Mucosa of descending colon (tissue), 3 donors: ENCODE results near the gene SLC13A5. TPM values are rescaled to one million over a fixed set of nuclear protein-coding genes. Genes with fewer than 3 reads are reported as not detected.

Source experiments
- ATAC-seq: fragments of 200-7000 bp; cut with Tn5 transposase; one replicate; pipeline ENCODE4 v1.9.1; 2020; ENCODE audit warnings: mild to moderate bottlenecking, moderate library complexity
- DNase-seq, 3 donors: peaks; one replicate each; pipeline ENCODE4 v3.0.0-alpha.2; 2020
- H3K36me3 ChIP-seq: fragments of 200-600 bp; one replicate; pipeline ENCODE4 v1.8.0; 2021; ENCODE audit warnings: low read depth, mild to moderate bottlenecking
- H3K4me1 ChIP-seq: fragments of 200-600 bp; one replicate; pipeline ENCODE4 v1.8.0; 2021; ENCODE audit warnings: low read depth, mild to moderate bottlenecking
- H3K4me3 ChIP-seq: fragments of 200-600 bp; one replicate; pipeline ENCODE4 v1.8.0; 2021; ENCODE audit warnings: mild to moderate bottlenecking
- H3K9me3 ChIP-seq: fragments of 200-600 bp; one replicate; pipeline ENCODE4 v1.8.0; 2021; ENCODE audit warnings: mild to moderate bottlenecking
- intact Hi-C, 2 donors: fragments of 100-400 bp; cut with DNase I in 1 of 2; cut with micrococcal nuclease in 1 of 2; formaldehyde crosslinking; loops; one replicate each; pipeline versions ENCODE4 v1.11.0 to v1.11.1; 2022; cut with DNase I, micrococcal nuclease
- total RNA-seq, 3 donors: library from RNA; stranded (reverse); fragmentation: NEBNext Ultra II Directional in 2 of 3; extraction: Animal tissue kit (Norgen Biotek cat#: 25700) in 2 of 3; gene quantifications; one replicate each; pipeline versions ENCODE4 v1.2.1 to v1.2.4, GENCODE V29; 2021 to 2023
- TF ChIP-seq, protein P1 (sequence below): fragments of 200-600 bp; IDR thresholded peaks from one replicate; pipeline ENCODE4 v1.8.0; 2022; ENCODE audit warnings: antibody characterized with exemption, mild to moderate bottlenecking
- donor health status: DM: no; HTN: no; CAD: no; lungs with moderate emphysema.
- donor health status: DM: no; HTN: no; CAD: no.
- donor health status: DM: no; HTN: yes; CAD: no.

The SLC13A5 gene
- total RNA-seq, 3 donors from 2014 or later: not detected

DNA sequence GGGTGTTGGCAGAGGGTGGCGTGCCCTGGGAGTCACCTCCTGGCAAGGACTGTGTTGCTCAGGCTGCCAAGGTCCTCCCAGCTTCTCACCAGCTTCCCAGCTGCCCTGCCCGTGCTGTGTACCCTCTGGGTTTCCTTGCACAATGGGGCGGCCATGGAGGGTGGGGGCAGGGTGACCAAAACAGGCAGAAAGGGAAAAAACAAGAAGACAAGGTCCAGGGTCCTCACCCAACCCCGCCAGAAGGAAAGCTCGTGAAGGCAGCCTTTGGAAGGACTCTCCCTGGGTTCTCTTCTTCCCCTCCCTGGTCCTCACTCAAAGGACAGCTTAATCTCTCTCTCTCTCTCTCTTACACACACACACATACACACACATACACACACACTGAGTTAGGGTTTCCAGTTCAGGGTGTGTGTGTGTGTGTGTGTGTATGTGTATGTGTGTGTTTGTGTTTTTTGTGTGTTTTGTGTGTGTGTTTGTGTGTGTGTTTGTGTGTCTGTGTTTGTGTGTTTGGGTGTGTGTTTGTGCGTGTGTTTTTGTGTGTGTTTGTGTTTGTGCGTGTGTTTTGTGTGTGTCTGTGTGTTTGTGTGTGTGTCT, 2.0 kb downstream of the SLC13A5 start:
- Histone ChIP-seq H3K9me3 (no peaks in the 10 kb centered on the region), H3K36me3 (no peaks in the 10 kb centered on the region), H3K4me1 (no peaks in the 10 kb centered on the region), H3K4me3 (no peak overlapping the region)
- TF ChIP-seq, protein P1, sequence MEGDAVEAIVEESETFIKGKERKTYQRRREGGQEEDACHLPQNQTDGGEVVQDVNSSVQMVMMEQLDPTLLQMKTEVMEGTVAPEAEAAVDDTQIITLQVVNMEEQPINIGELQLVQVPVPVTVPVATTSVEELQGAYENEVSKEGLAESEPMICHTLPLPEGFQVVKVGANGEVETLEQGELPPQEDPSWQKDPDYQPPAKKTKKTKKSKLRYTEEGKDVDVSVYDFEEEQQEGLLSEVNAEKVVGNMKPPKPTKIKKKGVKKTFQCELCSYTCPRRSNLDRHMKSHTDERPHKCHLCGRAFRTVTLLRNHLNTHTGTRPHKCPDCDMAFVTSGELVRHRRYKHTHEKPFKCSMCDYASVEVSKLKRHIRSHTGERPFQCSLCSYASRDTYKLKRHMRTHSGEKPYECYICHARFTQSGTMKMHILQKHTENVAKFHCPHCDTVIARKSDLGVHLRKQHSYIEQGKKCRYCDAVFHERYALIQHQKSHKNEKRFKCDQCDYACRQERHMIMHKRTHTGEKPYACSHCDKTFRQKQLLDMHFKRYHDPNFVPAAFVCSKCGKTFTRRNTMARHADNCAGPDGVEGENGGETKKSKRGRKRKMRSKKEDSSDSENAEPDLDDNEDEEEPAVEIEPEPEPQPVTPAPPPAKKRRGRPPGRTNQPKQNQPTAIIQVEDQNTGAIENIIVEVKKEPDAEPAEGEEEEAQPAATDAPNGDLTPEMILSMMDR: no peak
- DNase-seq (no peak), ATAC-seq (no peak)
- intact Hi-C loops: no loop called here

DNA sequence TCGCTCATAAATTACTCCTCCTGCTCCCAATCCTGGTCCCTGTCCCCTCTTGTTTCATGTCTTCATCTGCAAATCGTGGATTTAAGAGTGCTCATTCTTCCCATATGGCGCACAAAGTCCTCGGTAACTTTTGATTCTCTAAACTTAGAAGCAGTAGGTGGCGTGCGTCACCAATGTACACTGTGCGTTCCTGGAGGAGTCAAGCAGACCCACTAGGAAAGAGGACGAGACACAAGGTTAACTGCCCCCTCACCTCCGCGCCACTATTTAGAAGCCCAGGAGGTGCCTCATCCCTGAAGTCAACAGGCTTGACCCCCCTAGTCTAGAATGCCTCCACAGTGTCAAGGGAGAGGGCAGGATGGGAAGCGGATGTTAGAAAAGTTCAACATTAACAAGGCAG, 2.9 kb downstream of the SLC13A5 start:
- Histone ChIP-seq H3K4me1 (no peaks in the 10 kb centered on the region), H3K4me3 (no peak overlapping the region), H3K9me3 (no peaks in the 10 kb centered on the region), H3K36me3 (no peaks in the 10 kb centered on the region)
- no peak for DNase-seq
- TF ChIP-seq, protein P1: no peak
- ATAC-seq: no peak
- intact Hi-C loops: no loop called here

GRCh38 chr17:6708357-6708961, 4.7 kb downstream of the SLC13A5 start:
- intact Hi-C loops: no loop called here
- TF ChIP-seq, protein P1: no peak
- Histone ChIP-seq H3K36me3 (no peaks in the 10 kb centered on the region), H3K4me1 (no peaks in the 10 kb centered on the region), H3K4me3 (no peak overlapping the region), H3K9me3 (no peaks in the 10 kb centered on the region)
- DNase-seq: no peak
- no peak for ATAC-seq

- Histone ChIP-seq H3K4me3 (no peak overlapping the region), H3K4me1 (no peaks in the 10 kb centered on the region), H3K36me3 (no peaks in the 10 kb centered on the region), H3K9me3 (no peaks in the 10 kb centered on the region)
- ATAC-seq (no peak), DNase-seq (no peak)
- intact Hi-C loops: no loop called here
- TF ChIP-seq, protein P1: no peak
Measured at GRCh38 chr17:6706996-6707395, 6.2 kb downstream of the SLC13A5 start.

- ATAC-seq (no peak), DNase-seq (no peak)
- no peaks in the 10 kb centered on the region for H3K4me1 ChIP-seq
- no peaks in the 10 kb centered on the region for H3K36me3 ChIP-seq
- TF ChIP-seq, protein P1: no peak
- H3K4me3 ChIP-seq: no peak overlapping the region
- intact Hi-C loops: no loop called here
- no peaks in the 10 kb centered on the region for H3K9me3 ChIP-seq
Measured at GRCh38 chr17:6706499-6706898, 6.7 kb downstream of the SLC13A5 start.
